Measurements from ENCODE around the gene PAX4. TPM values are rescaled to one million over a fixed set of nuclear protein-coding genes. Genes with fewer than 3 reads are reported as not detected.

PAX4 gene
- total and polyA plus RNA-seq, 9 of the 15 experiments (the other 6 are each of a cell fraction or from before 2014, with no cell fraction given), result not detected

- TF ChIP-seq ZFP91 (CRISPR knock-in tag; IDR thresholded peaks at IDR 0.05), result peak; percentile 76; the same call in 1 of the 2 replicates
- no peak for TF ChIP-seq CBX5 (IDR thresholded peaks at IDR 0.05; ENCODE audit: borderline replicate concordance, low read depth)
- TF ChIP-seq ZNF184 (CRISPR knock-in tag; IDR thresholded peaks at IDR 0.05), result no peak
- TF ChIP-seq RBM25 (IDR thresholded peaks at IDR 0.05; ENCODE audit: low read depth, low read length, severe bottlenecking), result peak; percentile 98
- no peak for TF ChIP-seq THRAP3 (IDR thresholded peaks at IDR 0.05; ENCODE audit: borderline replicate concordance)
- no peak for TF ChIP-seq IRF2 (CRISPR knock-in tag; IDR thresholded peaks at IDR 0.05)
- TF ChIP-seq CUX1 (CRISPR knock-in tag; IDR thresholded peaks at IDR 0.05), result no peak; the same call in 1 of the 2 replicates
- TF ChIP-seq ZKSCAN3 (CRISPR knock-in tag; IDR thresholded peaks at IDR 0.05), result no peak
- TF ChIP-seq ARNT (IDR thresholded peaks at IDR 0.05), result no peak
- 0 out of 2 replicates have a peak, but pooled peaks have one; percentile 10 for TF ChIP-seq RFX5 (IDR thresholded peaks at IDR 0.05; ENCODE audit: low read depth, low read length)
- TF ChIP-seq ZNF586 (CRISPR knock-in tag; conservative IDR thresholded peaks at IDR 0.05), result 0 out of 2 replicates have a peak, but pooled peaks have one; percentile 7
- TF ChIP-seq ATF3 (IDR thresholded peaks at IDR 0.05), result peak; percentile 53
- peak; percentile 75 for TF ChIP-seq ATF3 (CRISPR knock-in tag; conservative IDR thresholded peaks at IDR 0.05)
- no peak for TF ChIP-seq ELK3 (CRISPR knock-in tag; IDR thresholded peaks at IDR 0.05)
- TF ChIP-seq MCM2 (IDR thresholded peaks at IDR 0.05; ENCODE audit: low read depth), result no peak
- peak; percentile 97 for TF ChIP-seq NRF1 (conservative IDR thresholded peaks at IDR 0.05 in 1 of 2, IDR thresholded peaks at IDR 0.05 in 1 of 2)
- TF ChIP-seq ZFP1 (CRISPR knock-in tag; IDR thresholded peaks at IDR 0.05), result peak; percentile 33; the same call in 1 of the 2 replicates
- peak; percentile 82 for TF ChIP-seq PML (IDR thresholded peaks at IDR 0.05; ENCODE audit: low read length)
- no peak for TF ChIP-seq ZNF444 (CRISPR knock-in tag; IDR thresholded peaks at IDR 0.05)
- TF ChIP-seq PPARD (CRISPR knock-in tag; IDR thresholded peaks at IDR 0.05), result no peak
Measured at GRCh38 chr7:127651556-127652332, 33.8 kb upstream of the PAX4 start, which contains the start of gene SND1 (continued).

Data from K562 (cell line).